ENCODE results near the gene RBM15. TPM values are rescaled to one million over a fixed set of nuclear protein-coding genes. Genes with fewer than 3 reads are reported as not detected.

RBM15 gene
- total and polyA plus RNA-seq, 2 experiments from 2014 or later, result 8.5 to 73.4 TPM

DNA sequence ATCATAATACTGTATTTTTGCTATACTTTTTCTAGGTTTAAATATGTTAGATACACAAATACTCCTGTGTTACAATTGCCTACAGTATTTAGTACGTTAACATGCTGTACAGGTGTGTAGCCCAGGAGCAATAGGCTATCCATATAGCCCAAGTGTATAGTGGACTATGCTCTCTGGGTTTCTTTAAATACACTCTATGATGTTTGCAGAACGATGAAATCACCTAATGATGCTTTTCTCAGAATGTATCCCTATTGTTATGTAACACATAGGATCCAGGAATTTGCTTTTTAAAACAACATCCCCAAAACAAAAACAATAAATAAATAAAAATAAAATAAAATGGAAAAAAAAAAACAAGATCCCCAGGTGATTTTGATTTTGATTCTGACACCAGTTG is 18.1 kb upstream of the RBM15 start:
- Histone ChIP-seq H3K4me3 (no peak overlapping the region), H3K27ac (no peak overlapping the region), H3K27me3 (no peaks in the 10 kb centered on the region), H3K4me1 (ENCODE audit: low read depth) (no peaks in the 10 kb centered on the region), H3K36me3 (no peaks in the 10 kb centered on the region), H3K9me3 (ENCODE audit: low read depth) (no peaks in the 10 kb centered on the region)
- TF ChIP-seq, protein P1, sequence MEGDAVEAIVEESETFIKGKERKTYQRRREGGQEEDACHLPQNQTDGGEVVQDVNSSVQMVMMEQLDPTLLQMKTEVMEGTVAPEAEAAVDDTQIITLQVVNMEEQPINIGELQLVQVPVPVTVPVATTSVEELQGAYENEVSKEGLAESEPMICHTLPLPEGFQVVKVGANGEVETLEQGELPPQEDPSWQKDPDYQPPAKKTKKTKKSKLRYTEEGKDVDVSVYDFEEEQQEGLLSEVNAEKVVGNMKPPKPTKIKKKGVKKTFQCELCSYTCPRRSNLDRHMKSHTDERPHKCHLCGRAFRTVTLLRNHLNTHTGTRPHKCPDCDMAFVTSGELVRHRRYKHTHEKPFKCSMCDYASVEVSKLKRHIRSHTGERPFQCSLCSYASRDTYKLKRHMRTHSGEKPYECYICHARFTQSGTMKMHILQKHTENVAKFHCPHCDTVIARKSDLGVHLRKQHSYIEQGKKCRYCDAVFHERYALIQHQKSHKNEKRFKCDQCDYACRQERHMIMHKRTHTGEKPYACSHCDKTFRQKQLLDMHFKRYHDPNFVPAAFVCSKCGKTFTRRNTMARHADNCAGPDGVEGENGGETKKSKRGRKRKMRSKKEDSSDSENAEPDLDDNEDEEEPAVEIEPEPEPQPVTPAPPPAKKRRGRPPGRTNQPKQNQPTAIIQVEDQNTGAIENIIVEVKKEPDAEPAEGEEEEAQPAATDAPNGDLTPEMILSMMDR (IDR thresholded peaks at IDR 0.05; ENCODE audit: low read depth, low read length), result no peak
- no peak for DNase-seq (ENCODE audit: low read depth in 1 of 2, low spot score in 1 of 2)

DNA sequence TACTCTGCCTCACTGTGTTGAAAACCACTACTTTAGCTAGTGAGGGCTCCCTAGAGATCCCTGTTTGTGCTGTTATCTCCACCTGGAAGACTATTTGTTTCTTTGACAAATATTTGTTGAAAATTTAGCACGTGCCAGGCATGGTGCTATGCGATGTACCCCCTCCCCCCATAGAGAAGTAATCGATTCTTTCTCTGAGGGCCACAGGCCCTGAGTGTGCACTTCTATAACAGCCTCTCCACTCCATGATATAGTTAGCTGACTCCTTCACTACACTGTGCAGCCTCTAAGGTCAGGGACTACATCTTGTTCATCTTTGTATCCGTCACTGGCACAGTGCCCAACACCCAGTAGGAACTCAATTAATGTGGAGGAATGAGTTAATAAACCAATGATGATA is 17.3 kb upstream of the RBM15 start:
- no peaks in the 10 kb centered on the region for H3K27me3 ChIP-seq
- no peak overlapping the region for H3K27ac ChIP-seq
- TF ChIP-seq, protein P1 (IDR thresholded peaks at IDR 0.05; ENCODE audit: low read depth, low read length), result no peak
- H3K4me1 ChIP-seq (ENCODE audit: low read depth), result no peaks in the 10 kb centered on the region
- H3K9me3 ChIP-seq (ENCODE audit: low read depth), result no peaks in the 10 kb centered on the region
- H3K4me3 ChIP-seq, result no peak overlapping the region
- H3K36me3 ChIP-seq, result no peaks in the 10 kb centered on the region
- no peak for DNase-seq (ENCODE audit: low read depth in 1 of 2, low spot score in 1 of 2)

DNA sequence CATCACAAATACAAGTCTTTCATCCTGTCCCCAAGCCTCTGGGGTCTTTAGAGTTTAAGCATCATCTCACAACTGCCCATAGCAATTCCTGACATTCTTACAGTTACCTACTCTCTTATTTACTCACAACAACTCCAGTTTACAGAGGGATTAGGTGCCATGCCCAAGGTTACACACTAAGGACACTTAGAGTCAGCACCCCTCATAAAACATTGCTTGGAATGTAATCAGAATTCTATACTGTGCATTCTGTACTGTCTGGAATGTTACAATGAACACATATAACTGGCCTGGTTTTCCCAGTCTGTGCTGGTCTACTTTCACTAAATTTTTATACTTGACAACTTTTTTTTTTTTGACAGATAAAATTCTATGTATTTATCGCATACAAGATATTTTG is 14.5 kb upstream of the RBM15 start:
- no peak for DNase-seq (ENCODE audit: low read depth in 1 of 2, low spot score in 1 of 2)
- Histone ChIP-seq H3K27me3 (no peaks in the 10 kb centered on the region), H3K27ac (no peak overlapping the region), H3K4me1 (ENCODE audit: low read depth) (no peaks in the 10 kb centered on the region), H3K36me3 (no peaks in the 10 kb centered on the region), H3K9me3 (ENCODE audit: low read depth) (no peaks in the 10 kb centered on the region), H3K4me3 (no peak overlapping the region)
- TF ChIP-seq, protein P1 (IDR thresholded peaks at IDR 0.05; ENCODE audit: low read depth, low read length), result no peak

DNA sequence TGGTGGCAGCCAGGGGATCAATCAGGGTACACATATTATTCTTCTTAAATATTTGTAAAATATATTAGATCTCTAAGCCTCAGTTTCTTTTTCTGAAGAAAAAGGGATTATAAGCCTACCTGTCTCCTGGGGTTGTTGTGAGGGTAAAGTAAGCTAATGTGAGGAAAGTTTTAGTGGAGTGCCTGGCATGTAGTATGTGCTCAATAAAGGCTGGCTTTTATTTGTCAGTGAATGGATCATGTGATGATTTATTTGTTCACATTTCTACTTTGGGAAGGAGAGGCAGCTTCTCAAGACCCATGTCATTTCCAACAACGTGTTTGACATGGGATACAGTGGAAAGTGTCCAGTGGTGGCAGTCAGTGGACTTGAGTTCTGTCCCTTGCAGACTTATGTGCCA is 12.4 kb upstream of the RBM15 start:
- Histone ChIP-seq H3K4me1 (ENCODE audit: low read depth) (no peaks in the 10 kb centered on the region), H3K27ac (no peak overlapping the region), H3K27me3 (no peaks in the 10 kb centered on the region), H3K4me3 (no peak overlapping the region), H3K9me3 (ENCODE audit: low read depth) (no peaks in the 10 kb centered on the region), H3K36me3 (no peaks in the 10 kb centered on the region)
- TF ChIP-seq, protein P1 (IDR thresholded peaks at IDR 0.05; ENCODE audit: low read depth, low read length), result no peak
- DNase-seq (ENCODE audit: low read depth in 1 of 2, low spot score in 1 of 2), result no peak

DNA sequence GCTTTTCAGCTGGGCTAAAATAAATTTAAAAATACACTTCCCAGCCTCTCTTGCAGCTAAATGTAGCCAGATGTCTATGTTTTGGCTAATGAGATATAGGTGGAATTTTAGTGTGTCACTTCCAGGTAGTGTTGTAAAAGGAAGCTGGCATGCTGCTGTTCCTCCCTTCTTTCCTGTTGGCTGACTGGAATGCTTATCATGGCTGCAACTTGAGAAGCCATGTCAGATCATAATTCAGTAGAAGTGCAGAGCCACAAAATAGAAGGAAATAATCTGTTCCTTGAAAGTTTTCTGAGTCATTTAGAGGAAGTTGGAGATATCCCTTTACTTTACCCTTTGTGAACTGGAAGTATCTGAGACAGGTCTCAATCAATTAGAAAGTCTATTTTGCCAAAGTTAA is 10.9 kb upstream of the RBM15 start:
- Histone ChIP-seq H3K27ac (no peak overlapping the region), H3K4me1 (ENCODE audit: low read depth) (no peaks in the 10 kb centered on the region), H3K27me3 (no peaks in the 10 kb centered on the region), H3K4me3 (no peak overlapping the region), H3K9me3 (ENCODE audit: low read depth) (no peaks in the 10 kb centered on the region), H3K36me3 (no peaks in the 10 kb centered on the region)
- TF ChIP-seq, protein P1 (IDR thresholded peaks at IDR 0.05; ENCODE audit: low read depth, low read length), result no peak
- peak in 1 of 2 donors; percentile 30 for DNase-seq (ENCODE audit: low read depth in 1 of 2, low spot score in 1 of 2)

DNA sequence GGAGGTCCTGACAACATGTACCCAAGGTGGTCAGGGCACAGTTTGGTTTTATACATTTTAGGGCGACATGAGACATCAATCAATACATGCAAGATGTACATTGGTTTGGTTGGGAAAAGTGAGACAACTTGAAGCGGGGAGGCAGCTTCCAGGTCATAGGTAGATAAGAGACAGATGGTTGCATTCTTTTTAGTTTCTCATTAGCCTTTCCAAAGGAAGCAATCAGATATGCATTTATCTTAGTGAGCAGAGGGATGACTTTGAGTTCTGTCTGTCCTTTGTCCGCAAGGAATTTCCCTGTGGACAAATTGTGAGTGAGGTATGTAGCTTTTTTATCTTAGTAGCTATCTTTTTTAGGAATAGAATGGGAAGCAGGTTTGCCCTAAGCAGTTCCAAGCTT is 10.5 kb upstream of the RBM15 start:
- no peak for DNase-seq (ENCODE audit: low read depth in 1 of 2, low spot score in 1 of 2)
- Histone ChIP-seq H3K4me1 (ENCODE audit: low read depth) (no peaks in the 10 kb centered on the region), H3K9me3 (ENCODE audit: low read depth) (no peaks in the 10 kb centered on the region), H3K27me3 (no peaks in the 10 kb centered on the region), H3K27ac (no peak overlapping the region), H3K36me3 (no peaks in the 10 kb centered on the region), H3K4me3 (no peak overlapping the region)
- TF ChIP-seq, protein P1 (IDR thresholded peaks at IDR 0.05; ENCODE audit: low read depth, low read length), result no peak
